Liver (tissue), 9 donors: ENCODE data around the gene MVB12B. TPM values are rescaled to one million over a fixed set of nuclear protein-coding genes. Genes with fewer than 3 reads are reported as not detected.
"Not testable (repeated sequence)": the region's sequence is repeated elsewhere in the genome, so short reads cannot be mapped to it uniquely, and the experiment has no call there.

Experiments used
- DNase-seq: peaks from one replicate; pipeline ENCODE4 v3.0.0-alpha.2; 2017; ENCODE audit warnings: low spot score
- H3K27ac ChIP-seq, 2 donors: one replicate each; pipeline ENCODE4 v1.7.0; 2013; ENCODE audit warnings: inconsistent platforms in 2 of 2, low read length in 2 of 2, control low read depth in 1 of 2, low read depth in 1 of 2, mild to moderate bottlenecking in 1 of 2
- H3K27me3 ChIP-seq, 4 donors: one replicate each; pipeline versions ENCODE4 v1.6.1 to v1.7.0; 2013; ENCODE audit warnings: low read length in 3 of 4, inconsistent platforms in 1 of 4, mild to moderate bottlenecking in 1 of 4, moderate library complexity in 1 of 4; ENCODE audit not compliant: control insufficient read depth in 4 of 4, insufficient read depth in 4 of 4
- H3K36me3 ChIP-seq, 4 donors: one replicate each; pipeline versions ENCODE4 v1.6.1 to v1.7.0; 2013; ENCODE audit warnings: low read length in 3 of 4, mild to moderate bottlenecking in 3 of 4, low read depth in 1 of 4, moderate library complexity in 1 of 4; ENCODE audit not compliant: control insufficient read depth in 4 of 4, insufficient read depth in 3 of 4
- H3K4me1 ChIP-seq, 4 donors: one replicate each; pipeline versions ENCODE4 v1.6.1 to v1.7.0; 2013; ENCODE audit warnings: low read length in 3 of 4, mild to moderate bottlenecking in 3 of 4, moderate library complexity in 1 of 4; ENCODE audit not compliant: control insufficient read depth in 4 of 4, insufficient read depth in 4 of 4
- H3K4me3 ChIP-seq, 3 donors: one replicate each; pipeline versions ENCODE4 v1.6.1 to v1.7.0; 2013; ENCODE audit warnings: low read length in 3 of 3, control low read depth in 1 of 3, low read depth in 1 of 3, mild to moderate bottlenecking in 1 of 3
- H3K9ac ChIP-seq, 2 donors: one replicate each; pipeline ENCODE4 v1.7.0; 2013; ENCODE audit warnings: low read length in 2 of 2, mild to moderate bottlenecking in 2 of 2, moderate library complexity in 2 of 2, control low read depth in 1 of 2, low read depth in 1 of 2
- H3K9me3 ChIP-seq, 4 donors: one replicate each; pipeline versions ENCODE4 v1.6.1 to v1.7.0; 2013; ENCODE audit warnings: low read length in 3 of 4; ENCODE audit not compliant: control insufficient read depth in 4 of 4
- EGR1 ChIP-seq, 2 donors: IDR thresholded peaks; 2 replicates each; pipeline ENCODE4 v1.6.1; 2016 to 2018; ENCODE audit warnings: antibody characterized with exemption in 2 of 2, low read depth in 2 of 2
- FOXA1 ChIP-seq: IDR thresholded peaks from 2 replicates; pipeline ENCODE4 v1.6.1; 2016; ENCODE audit warnings: antibody characterized with exemption
- FOXA2 ChIP-seq: IDR thresholded peaks from 2 replicates; pipeline ENCODE4 v1.6.1; 2016; ENCODE audit warnings: antibody characterized with exemption
- GABPA ChIP-seq, 2 donors: IDR thresholded peaks in 1 of 2; conservative IDR thresholded peaks in 1 of 2; 2 replicates each; pipeline ENCODE4 v1.6.1; 2016; ENCODE audit warnings: antibody characterized with exemption in 2 of 2, mild to moderate bottlenecking in 1 of 2, moderate library complexity in 1 of 2
- HNF4G ChIP-seq: IDR thresholded peaks from 2 replicates; pipeline ENCODE4 v1.6.1; 2016; ENCODE audit warnings: antibody characterized with exemption
- NR2F2 ChIP-seq: IDR thresholded peaks from 2 replicates; pipeline ENCODE4 v1.6.1; 2016; ENCODE audit warnings: antibody characterized with exemption
- RAD21 ChIP-seq, 2 donors: IDR thresholded peaks; 2 replicates each; pipeline ENCODE4 v1.6.1; 2016; ENCODE audit warnings: antibody characterized with exemption in 2 of 2, mild to moderate bottlenecking in 2 of 2
- TAF1 ChIP-seq: conservative IDR thresholded peaks from 2 replicates; pipeline ENCODE4 v1.6.1; 2016; ENCODE audit warnings: antibody characterized with exemption, mild to moderate bottlenecking
- YY1 ChIP-seq: IDR thresholded peaks from 2 replicates; pipeline ENCODE4 v1.6.1; 2016; ENCODE audit warnings: antibody characterized with exemption, mild to moderate bottlenecking
- WGBS: extraction: QIAGEN DNeasy Blood & Tissue Kit; methylation state at CpG from one replicate; pipeline ENCODE4 v1.1.7; 2013; 5-methylcytosine and 5-hydroxymethylcytosine counted together
- polyA plus RNA-seq, 2 donors: library from polyadenylated mRNA; stranded (reverse) in 1 of 2; unstranded in 1 of 2; fragments of 200-250 nt in 1 of 2; fragments of >200 nt in 1 of 2; fragmentation: Nextera tagmentation in 1 of 2; extraction: Ambion mirVana in 1 of 2; gene quantifications; one replicate each; pipeline versions ENCODE4 v1.2.1 to v1.2.3, GENCODE V29; 2013 to 2015
- total RNA-seq, 2 donors: library from RNA; depleted of rRNA; stranded (reverse); fragments of >200 nt; gene quantifications; one replicate each; pipeline ENCODE4 v1.2.3, GENCODE V29; 2014
- TF ChIP-seq, protein P1 (sequence below): IDR thresholded peaks from 2 replicates; pipeline ENCODE4 v1.6.1; 2016; ENCODE audit warnings: antibody characterized with exemption
- TF ChIP-seq, protein P2 (sequence below): IDR thresholded peaks from 2 replicates; pipeline ENCODE4 v1.6.1; 2016; ENCODE audit warnings: antibody characterized with exemption, mild to moderate bottlenecking
- TF ChIP-seq, protein P3 (sequence below): IDR thresholded peaks from 2 replicates; pipeline ENCODE4 v1.6.1; 2016; ENCODE audit warnings: antibody characterized with exemption
- TF ChIP-seq, protein P4 (sequence below): fragments of 150-350 bp; IDR thresholded peaks from 2 replicates; pipeline ENCODE4 v1.5.1; 2017; ENCODE audit warnings: improper control_type of control experiment, low read depth, low read length; ENCODE audit not compliant: missing input control
- donor health status: healthy.
- donor health status: healthy.
- donor health status: healthy.
- donor health status: healthy.
- donor health status: healthy.

MVB12B gene
- total and polyA plus RNA-seq, 4 donors, result 5.3 to 12.4 (median 8.4) TPM

- DNase-seq, result no peak
- no peak overlapping the region for H3K4me3 ChIP-seq
- no peaks in the 10 kb centered on the region for H3K4me1 ChIP-seq
- no peak overlapping the region for H3K9ac ChIP-seq
- no peaks in the 10 kb centered on the region for H3K36me3 ChIP-seq
- peaks cover 0 to 5% (median 1%) of the 10 kb centered on the region in 4 donors for H3K9me3 ChIP-seq
- WGBS, result 97% methylated on average over 9 of the region's 9 CpGs
- no peak overlapping the region for H3K27ac ChIP-seq
- no peaks in the 10 kb centered on the region for H3K27me3 ChIP-seq
- TF ChIP-seq, protein P1, sequence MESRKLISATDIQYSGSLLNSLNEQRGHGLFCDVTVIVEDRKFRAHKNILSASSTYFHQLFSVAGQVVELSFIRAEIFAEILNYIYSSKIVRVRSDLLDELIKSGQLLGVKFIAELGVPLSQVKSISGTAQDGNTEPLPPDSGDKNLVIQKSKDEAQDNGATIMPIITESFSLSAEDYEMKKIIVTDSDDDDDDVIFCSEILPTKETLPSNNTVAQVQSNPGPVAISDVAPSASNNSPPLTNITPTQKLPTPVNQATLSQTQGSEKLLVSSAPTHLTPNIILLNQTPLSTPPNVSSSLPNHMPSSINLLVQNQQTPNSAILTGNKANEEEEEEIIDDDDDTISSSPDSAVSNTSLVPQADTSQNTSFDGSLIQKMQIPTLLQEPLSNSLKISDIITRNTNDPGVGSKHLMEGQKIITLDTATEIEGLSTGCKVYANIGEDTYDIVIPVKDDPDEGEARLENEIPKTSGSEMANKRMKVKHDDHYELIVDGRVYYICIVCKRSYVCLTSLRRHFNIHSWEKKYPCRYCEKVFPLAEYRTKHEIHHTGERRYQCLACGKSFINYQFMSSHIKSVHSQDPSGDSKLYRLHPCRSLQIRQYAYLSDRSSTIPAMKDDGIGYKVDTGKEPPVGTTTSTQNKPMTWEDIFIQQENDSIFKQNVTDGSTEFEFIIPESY, result no peak
- TF ChIP-seq GABPA (IDR thresholded peaks at IDR 0.05 in 1 of 2, conservative IDR thresholded peaks at IDR 0.05 in 1 of 2) (no peak), TAF1 (no peak), YY1 (no peak), HNF4G (no peak), NR2F2 (no peak), EGR1 (IDR thresholded peaks at IDR 0.05; ENCODE audit: low read depth in 2 of 2) (no peak)
- TF ChIP-seq, protein P2, sequence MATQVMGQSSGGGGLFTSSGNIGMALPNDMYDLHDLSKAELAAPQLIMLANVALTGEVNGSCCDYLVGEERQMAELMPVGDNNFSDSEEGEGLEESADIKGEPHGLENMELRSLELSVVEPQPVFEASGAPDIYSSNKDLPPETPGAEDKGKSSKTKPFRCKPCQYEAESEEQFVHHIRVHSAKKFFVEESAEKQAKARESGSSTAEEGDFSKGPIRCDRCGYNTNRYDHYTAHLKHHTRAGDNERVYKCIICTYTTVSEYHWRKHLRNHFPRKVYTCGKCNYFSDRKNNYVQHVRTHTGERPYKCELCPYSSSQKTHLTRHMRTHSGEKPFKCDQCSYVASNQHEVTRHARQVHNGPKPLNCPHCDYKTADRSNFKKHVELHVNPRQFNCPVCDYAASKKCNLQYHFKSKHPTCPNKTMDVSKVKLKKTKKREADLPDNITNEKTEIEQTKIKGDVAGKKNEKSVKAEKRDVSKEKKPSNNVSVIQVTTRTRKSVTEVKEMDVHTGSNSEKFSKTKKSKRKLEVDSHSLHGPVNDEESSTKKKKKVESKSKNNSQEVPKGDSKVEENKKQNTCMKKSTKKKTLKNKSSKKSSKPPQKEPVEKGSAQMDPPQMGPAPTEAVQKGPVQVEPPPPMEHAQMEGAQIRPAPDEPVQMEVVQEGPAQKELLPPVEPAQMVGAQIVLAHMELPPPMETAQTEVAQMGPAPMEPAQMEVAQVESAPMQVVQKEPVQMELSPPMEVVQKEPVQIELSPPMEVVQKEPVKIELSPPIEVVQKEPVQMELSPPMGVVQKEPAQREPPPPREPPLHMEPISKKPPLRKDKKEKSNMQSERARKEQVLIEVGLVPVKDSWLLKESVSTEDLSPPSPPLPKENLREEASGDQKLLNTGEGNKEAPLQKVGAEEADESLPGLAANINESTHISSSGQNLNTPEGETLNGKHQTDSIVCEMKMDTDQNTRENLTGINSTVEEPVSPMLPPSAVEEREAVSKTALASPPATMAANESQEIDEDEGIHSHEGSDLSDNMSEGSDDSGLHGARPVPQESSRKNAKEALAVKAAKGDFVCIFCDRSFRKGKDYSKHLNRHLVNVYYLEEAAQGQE, result no peak
Observed at GRCh38 chr9:126283799-126284465, 42.7 kb upstream of the MVB12B start.

DNA sequence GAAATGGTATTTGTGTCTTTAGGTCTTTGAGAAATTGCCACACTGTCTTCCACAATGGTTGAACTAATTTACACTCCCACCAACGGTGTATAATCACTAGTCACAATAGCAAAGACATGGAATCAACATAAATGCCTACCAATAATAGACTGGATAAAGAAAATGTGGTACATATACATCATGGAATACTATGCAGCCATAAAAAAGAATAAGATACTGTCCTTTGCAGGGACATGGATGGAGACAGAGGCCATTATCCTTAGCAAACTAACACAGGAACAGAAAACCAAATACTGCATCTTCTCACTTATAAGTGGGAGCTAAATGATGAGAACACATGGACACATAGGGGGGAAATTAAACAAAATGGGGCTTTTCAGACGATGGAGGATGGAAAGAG is 41.0 kb upstream of the MVB12B start:
- H3K4me1 ChIP-seq, DNase-seq: not testable (repeated sequence)
- WGBS, result 69% methylated on average over 2 of the region's 2 CpGs

GRCh38 chr9:126287166-126287866 is 39.3 kb upstream of the MVB12B start:
- 93% methylated on average over 6 of the region's 6 CpGs for WGBS
- Histone ChIP-seq H3K27me3 (no peaks in the 10 kb centered on the region), H3K9me3 (no peaks in the 10 kb centered on the region), H3K36me3 (no peaks in the 10 kb centered on the region), H3K9ac (no peak overlapping the region), H3K4me3 (no peak overlapping the region), H3K4me1 (no peaks in the 10 kb centered on the region), H3K27ac (no peak overlapping the region)
- TF ChIP-seq, protein P2, result no peak
- no peak for TF ChIP-seq FOXA1
- TF ChIP-seq, protein P3, sequence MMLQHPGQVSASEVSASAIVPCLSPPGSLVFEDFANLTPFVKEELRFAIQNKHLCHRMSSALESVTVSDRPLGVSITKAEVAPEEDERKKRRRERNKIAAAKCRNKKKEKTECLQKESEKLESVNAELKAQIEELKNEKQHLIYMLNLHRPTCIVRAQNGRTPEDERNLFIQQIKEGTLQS, result no peak
- no peak for TF ChIP-seq HNF4G
- TF ChIP-seq GABPA (IDR thresholded peaks at IDR 0.05 in 1 of 2, conservative IDR thresholded peaks at IDR 0.05 in 1 of 2), result no peak
- no peak for TF ChIP-seq RAD21 (IDR thresholded peaks at IDR 0.05)
- TF ChIP-seq, protein P4, sequence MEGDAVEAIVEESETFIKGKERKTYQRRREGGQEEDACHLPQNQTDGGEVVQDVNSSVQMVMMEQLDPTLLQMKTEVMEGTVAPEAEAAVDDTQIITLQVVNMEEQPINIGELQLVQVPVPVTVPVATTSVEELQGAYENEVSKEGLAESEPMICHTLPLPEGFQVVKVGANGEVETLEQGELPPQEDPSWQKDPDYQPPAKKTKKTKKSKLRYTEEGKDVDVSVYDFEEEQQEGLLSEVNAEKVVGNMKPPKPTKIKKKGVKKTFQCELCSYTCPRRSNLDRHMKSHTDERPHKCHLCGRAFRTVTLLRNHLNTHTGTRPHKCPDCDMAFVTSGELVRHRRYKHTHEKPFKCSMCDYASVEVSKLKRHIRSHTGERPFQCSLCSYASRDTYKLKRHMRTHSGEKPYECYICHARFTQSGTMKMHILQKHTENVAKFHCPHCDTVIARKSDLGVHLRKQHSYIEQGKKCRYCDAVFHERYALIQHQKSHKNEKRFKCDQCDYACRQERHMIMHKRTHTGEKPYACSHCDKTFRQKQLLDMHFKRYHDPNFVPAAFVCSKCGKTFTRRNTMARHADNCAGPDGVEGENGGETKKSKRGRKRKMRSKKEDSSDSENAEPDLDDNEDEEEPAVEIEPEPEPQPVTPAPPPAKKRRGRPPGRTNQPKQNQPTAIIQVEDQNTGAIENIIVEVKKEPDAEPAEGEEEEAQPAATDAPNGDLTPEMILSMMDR, result no peak
- TF ChIP-seq FOXA2, result no peak
- DNase-seq, result no peak

More for the DNA sequence above, 41.0 kb upstream of the MVB12B start:
- H3K27ac ChIP-seq, H3K4me3 ChIP-seq, H3K27me3 ChIP-seq, H3K36me3 ChIP-seq, H3K9ac ChIP-seq, H3K9me3 ChIP-seq: not testable (repeated sequence)
